Left ventricle myocardium inferior (tissue), 1 donor: ENCODE results near the gene SOX18. TPM values are rescaled to one million over a fixed set of nuclear protein-coding genes. Genes with fewer than 3 reads are reported as not detected.

Experiments used
- DNase-seq: peaks from one replicate; pipeline ENCODE4 v3.0.0-alpha.2; 2020
- H3K27ac ChIP-seq: fragments of 200-600 bp; replicated peaks from 2 replicates; pipeline ENCODE4 v1.8.0; 2021
- H3K27me3 ChIP-seq: fragments of 200-600 bp; 2 replicates; pipeline ENCODE4 v1.8.0; 2021; ENCODE audit warnings: low read depth
- H3K36me3 ChIP-seq: fragments of 200-600 bp; 2 replicates; pipeline ENCODE4 v1.8.0; 2021
- H3K4me1 ChIP-seq: fragments of 200-600 bp; 2 replicates; pipeline ENCODE4 v1.8.0; 2021
- H3K4me3 ChIP-seq: fragments of 200-600 bp; 2 replicates; pipeline ENCODE4 v1.8.0; 2021; ENCODE audit warnings: mild to moderate bottlenecking, moderate library complexity
- H3K9me3 ChIP-seq: fragments of 200-600 bp; replicated peaks from 2 replicates; pipeline ENCODE4 v1.8.0; 2021
- CTCF ChIP-seq: fragments of 200-600 bp; IDR thresholded peaks from 2 replicates; pipeline ENCODE4 v1.8.0; 2021; ENCODE audit warnings: antibody characterized with exemption, mild to moderate bottlenecking, borderline replicate concordance
- intact Hi-C: fragments of 100-400 bp; cut with micrococcal nuclease; formaldehyde crosslinking; loops from one replicate; pipeline ENCODE4 v1.11.0; 2022
- total RNA-seq: library from RNA; stranded (reverse); fragmentation: NEBNext Ultra II Directional; extraction: Animal tissue kit (Norgen Biotek cat#: 25700); gene quantifications from one replicate; pipeline ENCODE4 v1.2.1, GENCODE V29; 2021
- donor health status: DM: no; HTN: yes; CAD: no; lungs with severe emphysema.

Gene SOX18
- total RNA-seq, 1 donor from 2014 or later, result 30.5 TPM

DNA sequence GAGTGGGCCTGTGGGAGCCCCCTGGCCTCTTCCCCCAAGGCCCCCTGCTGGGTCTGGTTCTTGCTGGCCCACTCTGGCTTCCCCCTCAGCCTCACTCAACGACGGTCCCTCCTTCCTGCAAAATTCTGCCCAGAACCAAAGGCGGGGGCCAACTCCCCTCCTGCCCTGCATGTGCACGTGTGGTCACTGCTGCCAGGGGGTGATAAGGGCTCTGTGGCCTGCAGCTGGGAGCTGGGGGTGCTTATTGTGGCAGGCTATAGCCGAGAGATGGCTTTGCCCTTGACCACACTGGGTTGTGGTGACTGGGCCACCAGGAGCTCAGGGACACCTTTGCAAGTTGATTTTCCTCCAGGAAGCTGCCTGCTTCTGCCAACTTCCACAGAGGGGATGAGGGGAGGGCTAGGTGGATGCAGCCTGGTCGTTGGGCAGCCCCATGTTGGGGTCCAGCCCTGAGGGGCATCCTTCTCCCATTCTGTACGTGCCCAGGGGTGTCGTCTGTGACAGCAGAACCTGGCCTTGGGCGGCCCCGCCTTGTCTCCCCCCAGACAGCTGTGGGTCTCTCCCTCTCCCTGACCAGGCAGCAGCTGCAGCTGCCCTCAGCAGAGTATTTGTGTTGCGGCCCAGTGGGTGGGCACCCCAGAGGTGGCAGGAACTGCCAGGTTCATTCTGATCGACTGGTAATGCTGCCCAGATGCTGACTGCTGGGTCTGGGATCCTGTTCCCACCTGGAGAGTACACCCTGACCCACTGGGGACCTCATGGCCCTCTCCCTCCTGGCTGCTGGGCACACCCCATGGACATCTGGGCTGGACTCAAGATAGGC lies 19.2 kb upstream of the SOX18 start:
- intact Hi-C loops, result no loop called here
- peaks cover 12% of the 10 kb centered on the region for H3K36me3 ChIP-seq
- no peak overlapping the region for H3K27ac ChIP-seq
- TF ChIP-seq CTCF, result no peak
- no peak overlapping the region for H3K4me3 ChIP-seq
- no peak for DNase-seq
- no peaks in the 10 kb centered on the region for H3K9me3 ChIP-seq
- H3K27me3 ChIP-seq, result no peaks in the 10 kb centered on the region
- H3K4me1 ChIP-seq, result peaks cover 20% of the 10 kb centered on the region

DNA sequence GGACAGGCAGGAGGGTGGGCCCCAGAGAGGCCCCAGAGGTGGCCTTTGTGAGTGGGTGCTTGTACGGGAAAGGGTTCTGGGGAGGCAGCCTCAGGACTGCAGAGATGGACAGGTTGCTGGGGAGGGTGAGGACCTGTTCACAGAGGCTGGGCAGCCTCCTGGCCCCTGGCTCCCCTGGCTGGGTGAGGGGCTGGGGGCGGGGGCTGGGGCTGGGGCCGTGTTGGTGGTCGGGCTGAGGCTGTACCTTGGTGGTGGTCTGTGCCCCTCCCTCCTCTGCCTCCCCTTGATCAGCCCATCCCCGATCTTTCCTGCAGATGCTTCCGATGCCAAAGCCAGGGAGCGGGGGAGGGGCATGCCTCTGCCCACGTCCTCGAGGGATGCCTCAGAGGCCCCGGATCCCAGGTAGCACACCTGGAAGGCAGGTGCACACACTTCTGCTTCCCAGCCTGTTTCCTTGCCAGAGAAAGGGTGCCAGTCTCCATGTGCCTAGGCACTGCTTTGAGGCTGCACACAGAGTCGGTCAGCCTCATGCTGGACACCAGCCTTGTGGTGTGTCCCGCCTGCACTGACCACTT lies 18.4 kb upstream of the SOX18 start:
- H3K27ac ChIP-seq, result no peak overlapping the region
- no peaks in the 10 kb centered on the region for H3K9me3 ChIP-seq
- peaks cover 26% of the 10 kb centered on the region for H3K4me1 ChIP-seq
- peaks cover 8% of the 10 kb centered on the region for H3K36me3 ChIP-seq
- H3K27me3 ChIP-seq, result no peaks in the 10 kb centered on the region
- no peak for DNase-seq
- no peak for TF ChIP-seq CTCF
- intact Hi-C loops, result no loop called here
- H3K4me3 ChIP-seq, result no peak overlapping the region

- intact Hi-C loops, result no loop called here
- DNase-seq, result no peak
- no peak overlapping the region for H3K27ac ChIP-seq
- no peaks in the 10 kb centered on the region for H3K9me3 ChIP-seq
- no peak for TF ChIP-seq CTCF
- H3K36me3 ChIP-seq, result peaks cover under 1% of the 10 kb centered on the region
- H3K27me3 ChIP-seq, result no peaks in the 10 kb centered on the region
- H3K4me1 ChIP-seq, result peaks cover 32% of the 10 kb centered on the region
- H3K4me3 ChIP-seq, result no peak overlapping the region
Measured at GRCh38 chr20:64067005-64067632, 17.7 kb upstream of the SOX18 start.

- intact Hi-C loops, result no loop called here
- Histone ChIP-seq H3K9me3 (no peaks in the 10 kb centered on the region), H3K4me1 (peaks cover 34% of the 10 kb centered on the region), H3K36me3 (no peaks in the 10 kb centered on the region), H3K27me3 (no peaks in the 10 kb centered on the region), H3K4me3 (no peak overlapping the region), H3K27ac (no peak overlapping the region)
- no peak for TF ChIP-seq CTCF
- no peak for DNase-seq
Measured at GRCh38 chr20:64065974-64066343, 16.5 kb upstream of the SOX18 start.

DNA sequence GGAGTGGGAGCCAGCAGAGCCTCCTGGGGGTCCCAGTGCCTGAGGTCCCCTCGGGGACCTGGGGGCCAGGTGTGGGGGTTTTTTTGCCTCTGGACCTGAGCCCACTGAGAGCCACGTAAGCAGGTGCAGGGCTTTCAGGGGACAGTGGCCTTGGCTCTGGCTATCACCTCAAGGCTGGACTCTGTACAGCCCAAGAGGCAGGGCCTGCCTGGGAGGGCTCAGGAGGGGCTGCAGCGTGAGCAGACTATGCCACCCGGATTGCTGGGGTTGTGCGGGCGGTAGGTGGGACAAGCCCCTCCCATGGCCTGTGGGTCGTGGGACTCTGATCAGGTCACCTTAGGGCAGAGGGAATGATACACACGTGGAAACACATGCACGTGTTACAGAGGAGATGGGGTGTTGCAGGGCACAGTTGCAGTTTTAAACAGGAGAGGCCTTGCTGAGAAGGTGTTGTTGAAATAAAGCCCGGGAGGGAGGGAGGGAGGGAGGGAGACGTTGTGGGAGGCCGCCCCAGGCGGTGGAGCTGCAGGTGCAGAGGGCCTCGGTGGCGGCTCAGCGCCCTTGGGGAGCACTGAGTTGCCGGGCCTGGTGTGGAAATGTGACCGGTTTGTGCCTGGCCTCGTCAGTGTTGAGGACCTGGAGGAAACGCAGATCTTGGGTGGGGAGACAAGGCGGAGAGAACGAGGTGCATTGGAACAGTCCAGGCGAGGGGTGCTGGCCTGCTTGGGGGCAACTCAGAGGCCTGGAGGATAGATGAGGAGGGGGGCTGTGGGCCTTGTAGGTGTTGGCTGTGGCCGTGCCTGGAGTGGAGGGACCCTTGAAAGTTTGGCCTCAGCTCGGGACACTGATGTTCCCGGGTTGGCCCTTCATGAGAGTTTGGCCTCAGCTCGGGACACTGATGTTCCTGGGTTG lies 15.9 kb upstream of the SOX18 start:
- no peak for TF ChIP-seq CTCF
- no peak overlapping the region for H3K4me3 ChIP-seq
- H3K27me3 ChIP-seq, result no peaks in the 10 kb centered on the region
- no peak for DNase-seq
- intact Hi-C loops, result no loop called here
- no peaks in the 10 kb centered on the region for H3K9me3 ChIP-seq
- no peaks in the 10 kb centered on the region for H3K36me3 ChIP-seq
- H3K4me1 ChIP-seq, result peaks cover 34% of the 10 kb centered on the region
- H3K27ac ChIP-seq, result no peak overlapping the region
